GM23338 (cell line): Measurements from ENCODE around the gene XAB2. TPM values are rescaled to one million over a fixed set of nuclear protein-coding genes. Genes with fewer than 3 reads are reported as not detected.

ENCODE experiments used
- microRNA-seq: library from miRNA; unstranded; fragments of <30 nt; microRNA quantifications from one replicate; pipeline ENCODE4, GENCODE V29; 2017
- polyA plus RNA-seq: library from polyadenylated mRNA; unstranded; fragments of >200 nt; fragmentation: Nextera tagmentation; extraction: Ambion mirVana; gene quantifications from 2 replicates; pipeline ENCODE4 v1.2.1, GENCODE V29; 2016
- small RNA-seq: library from RNA; depleted of rRNA; stranded (forward); fragments of <200 nt; gene quantifications from one replicate; pipeline ENCODE3, GENCODE V24; 2014; ENCODE audit warnings: low replicate concordance
- total RNA-seq: library from RNA; depleted of rRNA; stranded (reverse); fragments of >200 nt; shearing (Covaris generic); gene quantifications from 2 replicates; pipeline ENCODE4 v1.2.3, GENCODE V29; 2014; rRNA removed

XAB2 gene
- total and polyA plus RNA-seq, 2 experiments from 2014 or later: 18.4 to 69.0 TPM

Small RNA genes lying within 50 kb of the gene (microRNA-seq; reads per million reads assigned to microRNA genes)
- gene MIR6792: not detected

Small RNA genes lying within 50 kb of the gene (small RNA-seq; reads per million reads assigned to genes)
- not detected for gene MIR6792

Other genes starting within 250 kb of the XAB2 start
- gene PEX11G, start 140.5 kb downstream of the XAB2 start, total RNA-seq: 1.2 and 2.2 TPM in 2 replicates
- 2.2 and 3.1 TPM in 2 replicates for gene PEX11G, start 140.5 kb downstream of the XAB2 start, polyA plus RNA-seq
- gene ZNF358, start 113.4 kb downstream of the XAB2 start, total RNA-seq: 36.7 and 52.9 TPM in 2 replicates
- 23.8 and 28.2 TPM in 2 replicates for gene ZNF358, start 113.4 kb downstream of the XAB2 start, polyA plus RNA-seq
- gene MCOLN1, start 106.9 kb downstream of the XAB2 start, total RNA-seq: 7.2 and 11.0 TPM in 2 replicates
- 16.1 and 16.2 TPM in 2 replicates for gene MCOLN1, start 106.9 kb downstream of the XAB2 start, polyA plus RNA-seq
- 135 and 147 TPM in 2 replicates for gene PNPLA6, start 93.8 kb downstream of the XAB2 start, total RNA-seq
- 66.6 and 74.1 TPM in 2 replicates for gene PNPLA6, start 93.8 kb downstream of the XAB2 start, polyA plus RNA-seq
- 29.9 and 32.2 TPM in 2 replicates for gene CAMSAP3, start 33.7 kb downstream of the XAB2 start, total RNA-seq
- 6.4 and 10.2 TPM in 2 replicates for gene CAMSAP3, start 33.7 kb downstream of the XAB2 start, polyA plus RNA-seq
- gene PET100, start 248 bp upstream of the XAB2 start, total RNA-seq: 8.6 and 9.9 TPM in 2 replicates
- gene PET100, start 248 bp upstream of the XAB2 start, polyA plus RNA-seq: 636 and 765 TPM in 2 replicates
- not detected in 2 replicates for gene PCP2, start 4.2 kb upstream of the XAB2 start, total RNA-seq
- gene PCP2, start 4.2 kb upstream of the XAB2 start, polyA plus RNA-seq: 0.40 TPM in 1 of 2 replicates, not detected in the other
- gene STXBP2, start 7.6 kb upstream of the XAB2 start, total RNA-seq: 37.6 and 55.8 TPM in 2 replicates
- 42.6 and 45.0 TPM in 2 replicates for gene STXBP2, start 7.6 kb upstream of the XAB2 start, polyA plus RNA-seq
- not detected in 2 replicates for gene RETN, start 39.5 kb upstream of the XAB2 start, total RNA-seq
- gene RETN, start 39.5 kb upstream of the XAB2 start, polyA plus RNA-seq: not detected in 2 replicates
- gene MCEMP1, start 47.5 kb upstream of the XAB2 start, total RNA-seq: not detected in 2 replicates
- gene MCEMP1, start 47.5 kb upstream of the XAB2 start, polyA plus RNA-seq: not detected in 2 replicates
- gene TRAPPC5, start 51.3 kb upstream of the XAB2 start, total RNA-seq: 78.3 and 83.8 TPM in 2 replicates
- gene TRAPPC5, start 51.3 kb upstream of the XAB2 start, polyA plus RNA-seq: 252 and 284 TPM in 2 replicates
- gene FCER2, start 72.6 kb upstream of the XAB2 start, total RNA-seq: not detected in 2 replicates
- 0.29 and 0.38 TPM in 2 replicates for gene FCER2, start 72.6 kb upstream of the XAB2 start, polyA plus RNA-seq
- 0.23 and 0.52 TPM in 2 replicates for gene CLEC4G, start 102.6 kb upstream of the XAB2 start, total RNA-seq
- 0.65 and 0.70 TPM in 2 replicates for gene CLEC4G, start 102.6 kb upstream of the XAB2 start, polyA plus RNA-seq
- 0.35 TPM in 1 of 2 replicates, not detected in the other for gene CD209, start 118.0 kb upstream of the XAB2 start, total RNA-seq
- gene CD209, start 118.0 kb upstream of the XAB2 start, polyA plus RNA-seq: not detected in 2 replicates
- not detected in 2 replicates for gene CLEC4M, start 133.7 kb upstream of the XAB2 start, total RNA-seq
- not detected in 2 replicates for gene CLEC4M, start 133.7 kb upstream of the XAB2 start, polyA plus RNA-seq
- gene EVI5L, start 200.7 kb upstream of the XAB2 start, total RNA-seq: 14.0 and 16.2 TPM in 2 replicates
- 4.3 and 4.5 TPM in 2 replicates for gene EVI5L, start 200.7 kb upstream of the XAB2 start, polyA plus RNA-seq
- 12.1 and 17.6 TPM in 2 replicates for gene PRR36, start 244.8 kb upstream of the XAB2 start, total RNA-seq
- gene PRR36, start 244.8 kb upstream of the XAB2 start, polyA plus RNA-seq: 17.9 and 22.3 TPM in 2 replicates